H54 (cell line): Measurements from ENCODE around the gene FGF1.

Source experiments
- DNase-seq: peaks from one replicate; pipeline ENCODE4 v3.0.0; 2011; ENCODE audit warnings: low spot score, mixed read lengths; ENCODE audit not compliant: insufficient read length
- FAIRE-seq: peaks from 3 replicates; lab custom pipeline; 2011; peaks lifted over from hg19 to GRCh38; lab: Jason Lieb, UNC
- POLR2A ChIP-seq: IDR thresholded peaks from 2 replicates; pipeline ENCODE4 v1.6.1; 2011; ENCODE audit warnings: low read depth, mild to moderate bottlenecking, low read length

Gene FGF1

DNA sequence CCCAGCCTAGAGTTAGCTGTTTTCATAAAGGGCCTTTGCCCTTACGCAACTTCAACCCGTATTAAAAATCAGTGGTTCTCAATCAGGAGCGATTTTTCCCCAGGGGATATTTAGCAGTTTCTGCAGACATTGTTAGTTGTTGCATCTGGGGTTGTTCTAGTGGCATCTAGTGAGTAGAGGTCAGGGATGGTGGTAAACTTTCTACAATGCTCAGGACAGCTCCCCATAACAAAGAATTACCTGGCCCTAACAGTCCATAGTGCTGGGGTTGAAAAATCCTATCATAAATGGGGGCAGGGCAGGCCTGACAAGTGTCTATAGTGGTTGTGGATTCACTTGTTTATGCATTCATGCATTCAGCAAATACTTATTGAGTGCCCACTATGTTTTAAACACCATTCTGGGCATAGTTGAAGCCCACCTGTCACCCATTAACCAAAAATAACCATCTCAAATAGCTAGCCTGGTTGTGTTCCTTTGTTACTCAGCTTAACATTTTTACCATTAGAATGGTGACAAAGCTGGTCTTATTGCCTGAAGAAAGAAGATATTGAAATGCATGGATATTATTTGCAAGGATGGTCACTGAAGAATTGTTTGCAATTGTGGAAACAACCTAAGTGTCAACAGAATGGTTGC is 15.9 kb upstream of the FGF1 start:
- DNase-seq: no peak

GRCh38 chr5:142700566-142700965 is 14.7 kb upstream of the FGF1 start:
- no peak for TF ChIP-seq POLR2A
- DNase-seq (no peak), FAIRE-seq (no peak)

More for the DNA sequence above, 15.9 kb upstream of the FGF1 start:
- FAIRE-seq: no peak
- no peak for TF ChIP-seq POLR2A

DNA sequence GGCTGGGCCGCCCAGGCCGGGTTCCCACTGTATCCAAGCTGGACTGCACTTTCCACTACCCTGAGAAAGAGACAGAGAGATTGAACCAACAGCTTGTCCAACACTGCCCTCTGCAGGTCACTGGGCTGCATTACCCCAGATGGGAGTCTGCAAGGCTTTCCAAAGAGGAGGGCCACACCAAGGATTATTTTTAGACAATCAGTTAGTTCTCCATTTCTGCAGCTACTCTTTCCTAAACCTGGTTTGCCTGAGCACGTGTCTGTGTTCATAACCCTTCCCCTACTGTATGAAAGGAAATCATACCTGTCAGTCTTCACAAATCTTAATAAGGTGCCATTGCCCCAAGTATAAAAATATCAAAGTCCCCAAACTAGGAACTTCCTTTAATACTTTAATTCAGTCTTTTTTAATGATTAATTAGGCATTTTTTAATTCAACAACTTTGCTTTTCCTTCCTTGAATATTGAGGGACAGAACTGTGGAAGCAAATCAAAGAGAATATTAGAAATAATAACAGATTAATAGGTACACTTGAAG is 13.4 kb upstream of the FGF1 start:
- TF ChIP-seq POLR2A: no peak
- DNase-seq (peak; percentile 59), FAIRE-seq (peak; percentile 82)

GRCh38 chr5:142698447-142699183 is 12.7 kb upstream of the FGF1 start:
- TF ChIP-seq POLR2A: no peak
- DNase-seq: no peak
- no peak for FAIRE-seq

- no peak for FAIRE-seq
- TF ChIP-seq POLR2A: no peak
- DNase-seq: no peak
Observed at GRCh38 chr5:142697356-142698255, 11.7 kb upstream of the FGF1 start.

GRCh38 chr5:142696379-142696778 is 10.5 kb upstream of the FGF1 start:
- DNase-seq: no peak
- TF ChIP-seq POLR2A: no peak
- FAIRE-seq: no peak

GRCh38 chr5:142694092-142694856 is 8.4 kb upstream of the FGF1 start:
- TF ChIP-seq POLR2A: no peak
- FAIRE-seq (no peak), DNase-seq (no peak)

DNA sequence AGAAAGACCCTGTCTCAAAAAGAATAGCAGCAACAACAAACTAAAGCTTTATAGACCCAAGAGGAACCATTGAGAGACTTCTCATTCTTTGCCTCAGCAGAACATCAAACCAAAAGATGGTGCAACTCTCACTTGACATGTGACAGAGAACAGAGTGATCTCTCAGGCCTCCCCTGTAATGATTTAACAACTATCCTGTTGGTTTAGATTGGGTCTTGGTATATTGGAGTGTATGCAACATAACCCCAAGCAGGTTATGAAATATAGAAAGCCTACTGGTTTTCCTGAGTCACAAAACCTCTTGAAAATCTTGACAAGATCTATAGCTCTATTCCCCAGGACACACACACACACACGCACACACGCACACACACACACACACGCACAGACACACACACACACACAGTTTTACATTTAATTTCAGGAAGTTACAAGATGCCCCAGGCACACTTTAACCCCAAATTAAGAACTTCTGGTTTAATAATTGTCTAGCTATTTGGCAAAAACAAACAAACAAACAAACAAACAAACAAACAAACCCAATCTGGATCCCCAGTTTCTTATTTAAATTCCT is 6.5 kb upstream of the FGF1 start:
- no peak for TF ChIP-seq POLR2A
- FAIRE-seq: no peak
- DNase-seq: no peak

- no peak for TF ChIP-seq POLR2A
- no peak for DNase-seq
- no peak for FAIRE-seq
Observed at GRCh38 chr5:142690667-142691066, 4.8 kb upstream of the FGF1 start.

DNA sequence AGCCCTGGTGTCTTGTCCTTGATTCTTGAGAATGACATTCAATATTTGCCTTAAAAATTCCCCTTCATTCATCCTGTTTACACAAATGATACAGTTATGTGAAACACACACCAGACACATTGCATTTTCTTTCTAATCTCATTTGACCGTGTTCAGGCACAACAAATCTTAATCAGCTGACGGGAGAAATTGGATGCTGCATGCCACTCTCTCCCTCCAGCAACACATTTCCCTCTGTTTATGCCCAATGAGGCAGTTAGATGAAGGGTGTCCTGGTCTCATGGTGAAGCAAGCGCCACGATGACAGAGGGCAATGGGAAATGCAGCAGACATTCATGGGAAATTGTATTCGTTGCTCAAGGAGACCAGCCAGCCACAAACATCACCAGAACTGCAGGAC is 3.2 kb upstream of the FGF1 start:
- DNase-seq (no peak), FAIRE-seq (no peak)
- TF ChIP-seq POLR2A: no peak

- FAIRE-seq: no peak
- DNase-seq: no peak
- TF ChIP-seq POLR2A: no peak
Observed at GRCh38 chr5:142688281-142688989, 2.5 kb upstream of the FGF1 start.

DNA sequence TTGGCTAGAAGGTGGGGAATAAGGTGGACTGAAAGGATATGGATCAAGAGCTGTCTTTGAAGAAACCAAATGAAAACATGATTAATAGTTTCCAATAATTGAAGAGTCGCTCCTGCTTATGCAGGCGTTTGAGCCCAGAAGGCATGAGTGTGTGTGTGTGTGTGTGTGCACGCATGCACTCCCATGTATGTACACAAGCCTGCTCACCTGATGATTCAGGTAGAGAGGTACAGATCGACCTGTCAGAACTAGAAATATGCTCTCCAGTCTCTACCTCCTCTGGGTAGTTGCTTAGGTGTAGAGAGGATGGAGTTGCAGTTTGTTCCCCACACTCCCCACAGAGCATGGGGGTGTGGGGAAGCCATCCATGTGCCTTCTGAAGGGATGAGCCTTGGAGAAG is 1.1 kb upstream of the FGF1 start:
- FAIRE-seq: no peak
- DNase-seq: no peak
- TF ChIP-seq POLR2A: no peak
